ENCODE data around the gene CTBS.

CTBS gene

GRCh38 chr1:84538599-84538998 is 35.6 kb downstream of the CTBS start:
- Histone ChIP-seq H3K79me2 (ENCODE audit: insufficient read depth, low read length) (no peaks in the 10 kb centered on the region), H3F3A (ENCODE audit: insufficient read depth, low read length) (no peaks in the 10 kb centered on the region), H3K36me3 (ENCODE audit: insufficient read depth, low read length) (no peaks in the 10 kb centered on the region), H3K27ac (ENCODE audit: low read depth, low read length, poor library complexity, severe bottlenecking) (no peak overlapping the region), H3K4me2 (ENCODE audit: low read length) (no peak overlapping the region), H4K20me1 (ENCODE audit: insufficient read depth, low read length) (no peaks in the 10 kb centered on the region), H2AFZ (ENCODE audit: low read length) (no peak overlapping the region), H3K27me3 (ENCODE audit: insufficient read depth, low read length) (no peaks in the 10 kb centered on the region), H3K9me3 (ENCODE audit: low read length) (no peaks in the 10 kb centered on the region), H3K4me1 (ENCODE audit: insufficient read depth, low read length, severe bottlenecking) (peaks cover 9% of the 10 kb centered on the region), H3K9ac (ENCODE audit: low read length) (no peak overlapping the region), H3K9me2 (ENCODE audit: low read depth, low read length) (no peaks in the 10 kb centered on the region), H3K4me3 (ENCODE audit: low read depth, low read length, poor library complexity, severe bottlenecking) (no peak overlapping the region)
- TF ChIP-seq EZH2 (IDR thresholded peaks at IDR 0.05; ENCODE audit: borderline replicate concordance, low read length), result no peak
- TF ChIP-seq CTCF (IDR thresholded peaks at IDR 0.05; ENCODE audit: low read length), result no peak

GRCh38 chr1:84525779-84526178 is 48.5 kb downstream of the CTBS start:
- Histone ChIP-seq H3K9ac (ENCODE audit: low read length) (no peak overlapping the region), H3K27me3 (ENCODE audit: insufficient read depth, low read length) (no peaks in the 10 kb centered on the region), H4K20me1 (ENCODE audit: insufficient read depth, low read length) (no peaks in the 10 kb centered on the region), H3K4me1 (ENCODE audit: insufficient read depth, low read length, severe bottlenecking) (no peaks in the 10 kb centered on the region), H3F3A (ENCODE audit: insufficient read depth, low read length) (no peaks in the 10 kb centered on the region), H3K4me2 (ENCODE audit: low read length) (no peak overlapping the region), H3K36me3 (ENCODE audit: insufficient read depth, low read length) (no peaks in the 10 kb centered on the region), H3K79me2 (ENCODE audit: insufficient read depth, low read length) (no peaks in the 10 kb centered on the region), H3K9me3 (ENCODE audit: low read length) (no peaks in the 10 kb centered on the region), H3K27ac (ENCODE audit: low read depth, low read length, poor library complexity, severe bottlenecking) (no peak overlapping the region), H3K4me3 (ENCODE audit: low read depth, low read length, poor library complexity, severe bottlenecking) (no peak overlapping the region), H3K9me2 (ENCODE audit: low read depth, low read length) (no peaks in the 10 kb centered on the region), H2AFZ (ENCODE audit: low read length) (no peak overlapping the region)
- TF ChIP-seq EZH2 (IDR thresholded peaks at IDR 0.05; ENCODE audit: borderline replicate concordance, low read length) (no peak), CTCF (IDR thresholded peaks at IDR 0.05; ENCODE audit: low read length) (no peak)

GRCh38 chr1:84524590-84524989 is 49.6 kb downstream of the CTBS start:
- H3K4me3 ChIP-seq (ENCODE audit: low read depth, low read length, poor library complexity, severe bottlenecking), result no peak overlapping the region
- no peaks in the 10 kb centered on the region for H4K20me1 ChIP-seq (ENCODE audit: insufficient read depth, low read length)
- no peaks in the 10 kb centered on the region for H3K36me3 ChIP-seq (ENCODE audit: insufficient read depth, low read length)
- H3K27ac ChIP-seq (ENCODE audit: low read depth, low read length, poor library complexity, severe bottlenecking), result no peak overlapping the region
- H2AFZ ChIP-seq (ENCODE audit: low read length), result no peak overlapping the region
- TF ChIP-seq EZH2 (IDR thresholded peaks at IDR 0.05; ENCODE audit: borderline replicate concordance, low read length) (no peak), CTCF (IDR thresholded peaks at IDR 0.05; ENCODE audit: low read length) (no peak)
- H3K4me1 ChIP-seq (ENCODE audit: insufficient read depth, low read length, severe bottlenecking), result no peaks in the 10 kb centered on the region
- H3K9me2 ChIP-seq (ENCODE audit: low read depth, low read length), result no peaks in the 10 kb centered on the region
- no peaks in the 10 kb centered on the region for H3K27me3 ChIP-seq (ENCODE audit: insufficient read depth, low read length)
- H3F3A ChIP-seq (ENCODE audit: insufficient read depth, low read length), result no peaks in the 10 kb centered on the region
- H3K9ac ChIP-seq (ENCODE audit: low read length), result no peak overlapping the region
- H3K4me2 ChIP-seq (ENCODE audit: low read length), result no peak overlapping the region
- no peaks in the 10 kb centered on the region for H3K79me2 ChIP-seq (ENCODE audit: insufficient read depth, low read length)
- H3K9me3 ChIP-seq (ENCODE audit: low read length), result no peaks in the 10 kb centered on the region

Measured in OCI-LY1 (cell line).